ENCODE results near the gene USP9X.

GRCh38 chrX:41119803-41120202, 34.6 kb downstream of the USP9X start:
- TF ChIP-seq ZNF317 (CRISPR knock-in tag; IDR thresholded peaks at IDR 0.05; ENCODE audit: borderline replicate concordance, low read depth) (no peak), CTCF (IDR thresholded peaks at IDR 0.05) (no peak), FOXJ3 (CRISPR knock-in tag; IDR thresholded peaks at IDR 0.05; ENCODE audit: borderline replicate concordance) (no peak), NR2C2 (CRISPR knock-in tag; IDR thresholded peaks at IDR 0.05) (no peak), CREB1 (CRISPR knock-in tag; IDR thresholded peaks at IDR 0.05) (no peak), ZBTB21 (CRISPR knock-in tag; IDR thresholded peaks at IDR 0.05; ENCODE audit: borderline replicate concordance) (no peak)
- TF ChIP-seq, protein P1, sequence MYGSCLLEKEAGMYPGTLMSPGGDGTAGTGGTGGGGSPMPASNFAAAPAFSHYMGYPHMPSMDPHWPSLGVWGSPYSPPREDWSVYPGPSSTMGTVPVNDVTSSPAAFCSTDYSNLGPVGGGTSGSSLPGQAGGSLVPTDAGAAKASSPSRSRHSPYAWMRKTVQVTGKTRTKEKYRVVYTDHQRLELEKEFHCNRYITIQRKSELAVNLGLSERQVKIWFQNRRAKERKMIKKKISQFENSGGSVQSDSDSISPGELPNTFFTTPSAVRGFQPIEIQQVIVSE (CRISPR knock-in tag; IDR thresholded peaks at IDR 0.05; ENCODE audit: borderline replicate concordance), result no peak
- TF ChIP-seq, protein P2, sequence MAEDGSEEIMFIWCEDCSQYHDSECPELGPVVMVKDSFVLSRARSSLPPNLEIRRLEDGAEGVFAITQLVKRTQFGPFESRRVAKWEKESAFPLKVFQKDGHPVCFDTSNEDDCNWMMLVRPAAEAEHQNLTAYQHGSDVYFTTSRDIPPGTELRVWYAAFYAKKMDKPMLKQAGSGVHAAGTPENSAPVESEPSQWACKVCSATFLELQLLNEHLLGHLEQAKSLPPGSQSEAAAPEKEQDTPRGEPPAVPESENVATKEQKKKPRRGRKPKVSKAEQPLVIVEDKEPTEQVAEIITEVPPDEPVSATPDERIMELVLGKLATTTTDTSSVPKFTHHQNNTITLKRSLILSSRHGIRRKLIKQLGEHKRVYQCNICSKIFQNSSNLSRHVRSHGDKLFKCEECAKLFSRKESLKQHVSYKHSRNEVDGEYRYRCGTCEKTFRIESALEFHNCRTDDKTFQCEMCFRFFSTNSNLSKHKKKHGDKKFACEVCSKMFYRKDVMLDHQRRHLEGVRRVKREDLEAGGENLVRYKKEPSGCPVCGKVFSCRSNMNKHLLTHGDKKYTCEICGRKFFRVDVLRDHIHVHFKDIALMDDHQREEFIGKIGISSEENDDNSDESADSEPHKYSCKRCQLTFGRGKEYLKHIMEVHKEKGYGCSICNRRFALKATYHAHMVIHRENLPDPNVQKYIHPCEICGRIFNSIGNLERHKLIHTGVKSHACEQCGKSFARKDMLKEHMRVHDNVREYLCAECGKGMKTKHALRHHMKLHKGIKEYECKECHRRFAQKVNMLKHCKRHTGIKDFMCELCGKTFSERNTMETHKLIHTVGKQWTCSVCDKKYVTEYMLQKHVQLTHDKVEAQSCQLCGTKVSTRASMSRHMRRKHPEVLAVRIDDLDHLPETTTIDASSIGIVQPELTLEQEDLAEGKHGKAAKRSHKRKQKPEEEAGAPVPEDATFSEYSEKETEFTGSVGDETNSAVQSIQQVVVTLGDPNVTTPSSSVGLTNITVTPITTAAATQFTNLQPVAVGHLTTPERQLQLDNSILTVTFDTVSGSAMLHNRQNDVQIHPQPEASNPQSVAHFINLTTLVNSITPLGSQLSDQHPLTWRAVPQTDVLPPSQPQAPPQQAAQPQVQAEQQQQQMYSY (CRISPR knock-in tag; IDR thresholded peaks at IDR 0.05), result no peak
- TF ChIP-seq, protein P3, sequence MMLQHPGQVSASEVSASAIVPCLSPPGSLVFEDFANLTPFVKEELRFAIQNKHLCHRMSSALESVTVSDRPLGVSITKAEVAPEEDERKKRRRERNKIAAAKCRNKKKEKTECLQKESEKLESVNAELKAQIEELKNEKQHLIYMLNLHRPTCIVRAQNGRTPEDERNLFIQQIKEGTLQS (CRISPR knock-in tag; conservative IDR thresholded peaks at IDR 0.05), result no peak
